Psoas muscle (tissue), 8 donors: Measurements from ENCODE around the gene CDK19. TPM values are rescaled to one million over a fixed set of nuclear protein-coding genes. Genes with fewer than 3 reads are reported as not detected.

Experiments used
- ATAC-seq, 4 donors: fragments of 200-7000 bp; cut with Tn5 transposase; one replicate each; pipeline ENCODE4 v1.9.1; 2020; ENCODE audit warnings: moderate library complexity in 3 of 4, mild to moderate bottlenecking in 2 of 4
- DNase-seq, 2 donors: peaks; one replicate each; pipeline ENCODE4 v3.0.0-alpha.2; 2020
- H3K27ac ChIP-seq: fragments of 200-600 bp; one replicate; pipeline ENCODE4 v1.8.0; 2022
- H3K27me3 ChIP-seq, 3 donors: fragments of 200-600 bp in 1 of 3; one replicate each; pipeline versions ENCODE4 v1.6.1 to v1.8.0; 2013 to 2022; ENCODE audit warnings: low read length in 2 of 3, mild to moderate bottlenecking in 2 of 3, moderate library complexity in 1 of 3; ENCODE audit not compliant: insufficient read depth in 3 of 3
- H3K36me3 ChIP-seq, 2 donors: fragments of 200-600 bp in 1 of 2; one replicate each; pipeline versions ENCODE4 v1.6.1 to v1.8.0; 2013 to 2022; ENCODE audit warnings: low read depth in 1 of 2, mild to moderate bottlenecking in 1 of 2, moderate library complexity in 1 of 2; ENCODE audit not compliant: insufficient read depth in 1 of 2
- H3K4me1 ChIP-seq: fragments of 200-600 bp; one replicate; pipeline ENCODE4 v1.8.0; 2022
- H3K4me3 ChIP-seq: fragments of 200-600 bp; one replicate; pipeline ENCODE4 v1.8.0; 2022; ENCODE audit warnings: mild to moderate bottlenecking
- H3K9me3 ChIP-seq: fragments of 200-600 bp; one replicate; pipeline ENCODE4 v1.8.0; 2022
- CTCF ChIP-seq: fragments of 200-600 bp; IDR thresholded peaks from one replicate; pipeline ENCODE4 v1.8.0; 2022; ENCODE audit warnings: antibody characterized with exemption
- WGBS, 3 donors: extraction: QIAGEN DNeasy Blood & Tissue Kit; methylation state at CpG; one replicate each; pipeline versions ENCODE4 v1.1.6 to v1.1.7; 2013; 5-methylcytosine and 5-hydroxymethylcytosine counted together
- intact Hi-C, 2 donors: fragments of 100-400 bp; cut with DNase I; formaldehyde crosslinking; loops; one replicate each; pipeline versions ENCODE4 v1.11.0 to v1.14.2; 2022
- polyA plus RNA-seq, 3 donors: library from polyadenylated mRNA; stranded (reverse); fragments of 200-250 nt; gene quantifications; one replicate each; pipeline ENCODE4 v1.2.3, GENCODE V29; 2013
- total RNA-seq, 4 donors: library from RNA; stranded (reverse); fragmentation: NEBNext Ultra II Directional in 2 of 4; extraction: Animal tissue kit (Norgen Biotek cat#: 25700) in 2 of 4; gene quantifications; one replicate each; pipeline versions ENCODE4 v1.2.1 to v1.2.4, GENCODE V29; 2021 to 2023
- donor health status: healthy with polysubstance abuse.
- donor health status: DM: no; HTN: no; CAD: no; lungs with moderate emphysema.
- donor health status: Bipolar disorder and iron deficiency.
- donor health status: healthy.
- donor health status: DM: yes; HTN: yes; CAD: no.
- donor health status: DM: no; HTN: no; CAD: no.
- donor health status: DM: no; HTN: no; CAD: no.
- donor health status: DM: yes; HTN: yes; CAD: no.

Gene CDK19
- total and polyA plus RNA-seq, 7 donors = 2.2 to 11.6 (median 5.5) TPM

- no peak for DNase-seq
- no peaks in the 10 kb centered on the region for H3K36me3 ChIP-seq
- no peaks in the 10 kb centered on the region for H3K9me3 ChIP-seq
- no peak overlapping the region for H3K4me3 ChIP-seq
- H3K27me3 ChIP-seq = no peaks in the 10 kb centered on the region
- no peak for TF ChIP-seq CTCF
- H3K27ac ChIP-seq = no peak overlapping the region
- WGBS, 3 donors = 94 to 95% (median 94%) methylated on average over 21 of the region's 21 CpGs
- intact Hi-C loops = no loop called here
- ATAC-seq = no peak
- H3K4me1 ChIP-seq = no peaks in the 10 kb centered on the region
Observed at GRCh38 chr6:110858016-110858415, 42.7 kb upstream of the CDK19 start.

GRCh38 chr6:110856296-110856695, 41.0 kb upstream of the CDK19 start:
- intact Hi-C loops = no loop called here
- Histone ChIP-seq H3K9me3 (no peaks in the 10 kb centered on the region), H3K4me1 (no peaks in the 10 kb centered on the region), H3K27ac (no peak overlapping the region), H3K4me3 (no peak overlapping the region), H3K27me3 (no peaks in the 10 kb centered on the region), H3K36me3 (no peaks in the 10 kb centered on the region)
- 87 to 99% (median 93%) methylated on average over 3 of the region's 3 CpGs for WGBS, 3 donors
- no peak for ATAC-seq
- DNase-seq = no peak
- TF ChIP-seq CTCF = no peak

GRCh38 chr6:110853754-110854477, 38.6 kb upstream of the CDK19 start:
- ATAC-seq (no peak), DNase-seq (no peak)
- 65 to 69% (median 68%) methylated on average over 5 of the region's 5 CpGs for WGBS, 3 donors
- Histone ChIP-seq H3K36me3 (no peaks in the 10 kb centered on the region), H3K27me3 (no peaks in the 10 kb centered on the region), H3K4me3 (no peak overlapping the region), H3K4me1 (no peaks in the 10 kb centered on the region), H3K9me3 (no peaks in the 10 kb centered on the region), H3K27ac (no peak overlapping the region)
- TF ChIP-seq CTCF = no peak
- intact Hi-C loops = no loop called here

- no peaks in the 10 kb centered on the region for H3K27me3 ChIP-seq
- intact Hi-C loops = no loop called here
- no peaks in the 10 kb centered on the region for H3K9me3 ChIP-seq
- no peak overlapping the region for H3K27ac ChIP-seq
- H3K4me3 ChIP-seq = no peak overlapping the region
- TF ChIP-seq CTCF = no peak
- WGBS, 3 donors = 94 to 100% (median 99%) methylated on average over 2 of the region's 2 CpGs
- no peaks in the 10 kb centered on the region for H3K4me1 ChIP-seq
- DNase-seq = no peak
- no peak for ATAC-seq
- H3K36me3 ChIP-seq = no peaks in the 10 kb centered on the region
Observed at GRCh38 chr6:110852773-110853172, 37.5 kb upstream of the CDK19 start.

GRCh38 chr6:110849781-110850180, 34.5 kb upstream of the CDK19 start:
- TF ChIP-seq CTCF = no peak
- Histone ChIP-seq H3K9me3 (no peaks in the 10 kb centered on the region), H3K36me3 (no peaks in the 10 kb centered on the region), H3K27me3 (no peaks in the 10 kb centered on the region), H3K4me1 (no peaks in the 10 kb centered on the region), H3K27ac (no peak overlapping the region), H3K4me3 (no peak overlapping the region)
- WGBS, 3 donors = 87 to 90% (median 90%) methylated on average over 4 of the region's 4 CpGs
- ATAC-seq (no peak), DNase-seq (no peak)
- intact Hi-C loops = no loop called here
